Endothelial cell of umbilical vein (primary cell): ENCODE data around the gene VPS41. TPM values are rescaled to one million over a fixed set of nuclear protein-coding genes. Genes with fewer than 3 reads are reported as not detected.

Experiments
- BruUV-seq: library from RNA; stranded (reverse); fragments of 400-500 nt; replicated peaks from 2 replicates; lab custom pipeline; 2021; lab: Mats Ljungman, UMichigan
- CTCF ChIA-PET: fragments of 300-600, 350-600 bp; sonication (Branson Sonifier 250); formaldehyde crosslinking; loops from one replicate; lab custom pipeline; 2021; ENCODE audit warnings: antibody characterized with exemption, inconsistent platforms; lab: Charles Lee
- POLR2A ChIA-PET: fragments of 300-600, 350-600 bp; sonication (Branson Sonifier 250); formaldehyde crosslinking; loops from one replicate; lab custom pipeline; 2021; ENCODE audit warnings: antibody characterized with exemption, inconsistent platforms; lab: Charles Lee
- DNase-seq: peaks from one replicate; pipeline ENCODE4 v3.0.0-alpha.2; 2011; ENCODE audit warnings: low read depth, low spot score
- FAIRE-seq: peaks from 2 replicates; lab custom pipeline; 2011; peaks lifted over from hg19 to GRCh38; lab: Jason Lieb, UNC
- H2AFZ ChIP-seq: 2 replicates; pipeline ENCODE4 v1.6.0; 2012; ENCODE audit warnings: low read depth, low read length, control low read depth, inconsistent platforms
- H3K27ac ChIP-seq: 2 replicates; pipeline ENCODE4 v1.5.1; 2011; ENCODE audit warnings: low read depth, mild to moderate bottlenecking, control low read depth, low read length, moderate library complexity; ENCODE audit not compliant: insufficient read depth
- H3K27me3 ChIP-seq, 2 experiments: 2 replicates each; pipeline versions ENCODE4 v1.6.0 to v1.6.1; 2011; ENCODE audit warnings: low read length in 2 of 2, mixed read lengths in 1 of 2; ENCODE audit not compliant: control insufficient read depth in 2 of 2, insufficient read depth in 2 of 2
- H3K36me3 ChIP-seq, 2 experiments: 2 replicates in 1 of 2; 3 replicates in 1 of 2; pipeline ENCODE4 v1.5.1; 2011; ENCODE audit warnings: low read length in 2 of 2, mild to moderate bottlenecking in 1 of 2, moderate library complexity in 1 of 2; ENCODE audit not compliant: control insufficient read depth in 2 of 2, insufficient read depth in 2 of 2; ENCODE audit errors: extremely low read depth in 1 of 2
- H3K4me1 ChIP-seq: 3 replicates; pipeline ENCODE4 v1.5.1; 2011; ENCODE audit warnings: mild to moderate bottlenecking, low read length; ENCODE audit not compliant: control insufficient read depth, insufficient read depth; ENCODE audit errors: extremely low read depth
- H3K4me2 ChIP-seq: 2 replicates; pipeline ENCODE4 v1.6.1; 2011; ENCODE audit warnings: low read length, control low read depth, mixed read lengths; ENCODE audit not compliant: insufficient read depth
- H3K4me3 ChIP-seq, 3 experiments: fragments of 200-600 bp in 1 of 3; sonication (generic), shearing (Covaris generic) in 1 of 3; replicated peaks in 1 of 3; 2 replicates each; pipeline ENCODE4 v1.5.1; 2011 to 2016; ENCODE audit warnings: control low read depth in 3 of 3, low read length in 3 of 3, mild to moderate bottlenecking in 2 of 3, inconsistent platforms in 1 of 3, low read depth in 1 of 3, moderate library complexity in 1 of 3; ENCODE audit not compliant: insufficient read depth in 1 of 3
- H3K79me2 ChIP-seq: 2 replicates; pipeline ENCODE4 v1.6.0; 2012; ENCODE audit warnings: low read length, inconsistent platforms; ENCODE audit not compliant: control insufficient read depth, insufficient read depth
- H3K9ac ChIP-seq: replicated peaks from 2 replicates; pipeline ENCODE3; 2011; ENCODE audit warnings: low read length, control low read depth; ENCODE audit not compliant: insufficient read depth; ENCODE audit errors: extremely low read depth
- H3K9me1 ChIP-seq: replicated peaks from 3 replicates; pipeline ENCODE4 v1.6.0; 2011; ENCODE audit warnings: mild to moderate bottlenecking, low read length; ENCODE audit not compliant: control insufficient read depth, insufficient read depth; ENCODE audit errors: extremely low read depth
- H3K9me3 ChIP-seq: replicated peaks from 2 replicates; pipeline ENCODE4 v1.5.1; 2012; ENCODE audit warnings: low read length, inconsistent platforms; ENCODE audit not compliant: control insufficient read depth, insufficient read depth
- H4K20me1 ChIP-seq: replicated peaks from 2 replicates; pipeline ENCODE3; 2011; ENCODE audit warnings: mild to moderate bottlenecking, low read length; ENCODE audit not compliant: control insufficient read depth, insufficient read depth; ENCODE audit errors: extremely low read depth
- EZH2 ChIP-seq: IDR thresholded peaks from 2 replicates; pipeline ENCODE4 v1.6.1; 2012; ENCODE audit warnings: borderline replicate concordance, low read depth, mild to moderate bottlenecking, moderate library complexity, low read length, inconsistent platforms; ENCODE audit not compliant: severe bottlenecking
- FOS ChIP-seq: IDR thresholded peaks from 2 replicates; pipeline ENCODE4 v1.6.1; 2011; ENCODE audit warnings: mild to moderate bottlenecking, low read length, moderate library complexity, borderline replicate concordance; ENCODE audit not compliant: insufficient read depth
- GATA2 ChIP-seq: IDR thresholded peaks from 2 replicates; pipeline ENCODE4 v1.7.0; 2011; ENCODE audit warnings: low read depth, mild to moderate bottlenecking, moderate library complexity, mixed read lengths, low read length; ENCODE audit not compliant: insufficient read length, insufficient read depth
- JUN ChIP-seq: IDR thresholded peaks from 2 replicates; pipeline ENCODE4 v1.6.1; 2011; ENCODE audit warnings: borderline replicate concordance, low read depth; ENCODE audit not compliant: insufficient read length, insufficient read depth
- MAX ChIP-seq: IDR thresholded peaks from 2 replicates; pipeline ENCODE4 v1.6.1; 2011; ENCODE audit not compliant: insufficient read depth, insufficient read length
- MYC ChIP-seq: IDR thresholded peaks from one replicate; pipeline ENCODE4 v1.6.1; 2011; ENCODE audit warnings: mild to moderate bottlenecking, low read depth, low read length
- POLR2A ChIP-seq: IDR thresholded peaks from 2 replicates; pipeline ENCODE4 v1.6.1; 2012; ENCODE audit warnings: low read depth, mild to moderate bottlenecking, control low read depth, low read length
- POLR2AphosphoS5 ChIP-seq: IDR thresholded peaks from 2 replicates; pipeline ENCODE4 v1.6.1; 2012; ENCODE audit warnings: low read depth, mild to moderate bottlenecking, control low read depth, low read length, moderate library complexity; ENCODE audit not compliant: insufficient read depth
- dilution Hi-C: fragments of 300-500 bp; cut with MboI; formaldehyde crosslinking; loops from one replicate; pipeline ENCODE4 v1.15.0; 2019; ENCODE audit warnings: low sequenced_read_pairs; ENCODE audit not compliant: extremely low pct_ligation_motif_present
- intact Hi-C: fragments of 100-400 bp; cut with micrococcal nuclease; formaldehyde crosslinking; loops from one replicate; pipeline ENCODE4 v1.10.0; 2022
- polyA plus RNA-seq, 4 experiments: library from polyadenylated mRNA; depleted of rRNA in 3 of 4; stranded (reverse) in 3 of 4; unstranded in 1 of 4; fragments of >200 nt; gene quantifications; 2 replicates each; pipeline versions ENCODE4 v1.2.1 to v1.2.3, GENCODE V29; 2011 to 2012; ENCODE audit warnings: missing spikeins in 1 of 4
- total RNA-seq: library from RNA; stranded (reverse); gene quantifications from 2 replicates; pipeline ENCODE4 v1.2.3, GENCODE V29; 2021
- TF ChIP-seq, protein P1 (sequence below), 2 donors: IDR thresholded peaks; 1 replicate in 1 of 2; 2 replicates in 1 of 2; pipeline ENCODE4 v1.5.1; 2011; ENCODE audit warnings: low read length in 2 of 2, mild to moderate bottlenecking in 2 of 2, moderate library complexity in 2 of 2, control low read depth in 1 of 2, inconsistent platforms in 1 of 2, low read depth in 1 of 2; ENCODE audit not compliant: insufficient read depth in 1 of 2; ENCODE audit errors: extremely low read depth in 1 of 2

The VPS41 gene
- total and polyA plus RNA-seq, 2 donors (not counting 3 experiments of a cell fraction or from before 2014, with no cell fraction given) = 14.3 to 79.8 TPM

DNA sequence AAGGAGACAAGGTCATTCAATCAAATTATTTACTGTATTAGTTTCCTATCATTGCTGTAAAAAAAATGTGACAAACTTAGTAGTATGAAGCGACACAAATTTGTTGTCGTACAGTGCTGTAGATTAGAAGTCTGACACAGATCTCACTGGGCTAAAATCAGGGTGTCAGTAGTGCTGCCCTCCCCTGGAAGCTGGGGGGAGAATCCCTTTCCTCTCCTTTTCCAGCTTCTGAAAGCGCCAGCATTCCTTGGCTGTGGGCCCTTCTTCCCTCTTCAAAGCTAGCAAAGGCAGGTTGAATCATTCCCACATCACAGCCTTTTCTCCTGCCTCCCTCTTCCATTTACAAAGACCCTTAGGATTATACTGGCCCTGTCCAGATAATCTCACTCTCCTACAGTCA is 28.0 kb downstream of the VPS41 start:
- no peaks in the 10 kb centered on the region for H3K9me3 ChIP-seq
- H3K27me3 ChIP-seq = no peaks in the 10 kb centered on the region
- FAIRE-seq (no peak), DNase-seq (no peak)
- no TSS peak for BruUV-seq
- H2AFZ ChIP-seq = no peak overlapping the region
- H3K4me2 ChIP-seq = no peak overlapping the region
- H3K36me3 ChIP-seq = no peaks in the 10 kb centered on the region
- no peak overlapping the region for H3K4me3 ChIP-seq
- intact Hi-C loops = no loop called here
- no peak overlapping the region for H3K27ac ChIP-seq
- ChIA-PET CTCF (interaction anchor here (0.8 to 1.8 kb wide), 2 partner anchors 10 to 11 kb away, joined by 3 to 7 read pairs; no protein-coding TSS in a partner anchor), POLR2A (no interaction called here)
- H3K9me1 ChIP-seq = no peaks in the 10 kb centered on the region
- TF ChIP-seq POLR2AphosphoS5 = no peak
- H3K9ac ChIP-seq = no peak overlapping the region
- H4K20me1 ChIP-seq = no peaks in the 10 kb centered on the region
- peaks cover 7% of the 10 kb centered on the region for H3K4me1 ChIP-seq
- dilution Hi-C loops = no loop called here
- H3K79me2 ChIP-seq = no peaks in the 10 kb centered on the region

DNA sequence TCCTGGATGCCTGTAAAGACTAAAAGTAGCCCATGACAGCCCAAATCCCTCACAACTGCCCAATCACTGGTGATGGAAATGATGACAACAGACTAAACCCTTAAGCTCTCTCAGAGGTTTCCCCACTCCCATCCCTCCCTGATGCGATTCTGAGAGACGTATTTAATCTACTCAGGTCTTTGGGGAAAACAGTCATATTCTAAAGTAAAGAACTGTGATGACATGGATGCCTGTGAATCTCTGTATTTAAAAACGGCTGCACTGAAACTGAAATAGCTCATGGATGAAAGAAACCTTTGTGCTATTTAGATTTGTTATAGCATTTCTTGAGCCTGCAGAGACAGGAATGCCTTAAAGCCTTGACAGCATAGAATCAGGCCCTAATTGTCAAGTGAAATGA is 28.5 kb downstream of the VPS41 start:
- BruUV-seq = no TSS peak
- peaks cover 7% of the 10 kb centered on the region for H3K4me1 ChIP-seq
- DNase-seq = no peak
- no peaks in the 10 kb centered on the region for H3K9me3 ChIP-seq
- no peak overlapping the region for H3K4me2 ChIP-seq
- no peaks in the 10 kb centered on the region for H3K9me1 ChIP-seq
- H3K27ac ChIP-seq = no peak overlapping the region
- CTCF ChIA-PET = interaction anchor here (0.6 to 1.8 kb wide), 3 partner anchors 10 to 40 kb away, joined by 3 to 7 read pairs (median 3); no protein-coding TSS in a partner anchor
- H2AFZ ChIP-seq = no peak overlapping the region
- no peak overlapping the region for H3K4me3 ChIP-seq
- dilution Hi-C loops (no loop called here), intact Hi-C loops (no loop called here)
- no peak overlapping the region for H3K9ac ChIP-seq
- POLR2A ChIA-PET = no interaction called here
- TF ChIP-seq MYC = no peak
- no peak for TF ChIP-seq EZH2
- no peak for TF ChIP-seq JUN
- TF ChIP-seq MAX = no peak
- no peak for TF ChIP-seq POLR2A
- no peak for TF ChIP-seq FOS
- TF ChIP-seq, protein P1, sequence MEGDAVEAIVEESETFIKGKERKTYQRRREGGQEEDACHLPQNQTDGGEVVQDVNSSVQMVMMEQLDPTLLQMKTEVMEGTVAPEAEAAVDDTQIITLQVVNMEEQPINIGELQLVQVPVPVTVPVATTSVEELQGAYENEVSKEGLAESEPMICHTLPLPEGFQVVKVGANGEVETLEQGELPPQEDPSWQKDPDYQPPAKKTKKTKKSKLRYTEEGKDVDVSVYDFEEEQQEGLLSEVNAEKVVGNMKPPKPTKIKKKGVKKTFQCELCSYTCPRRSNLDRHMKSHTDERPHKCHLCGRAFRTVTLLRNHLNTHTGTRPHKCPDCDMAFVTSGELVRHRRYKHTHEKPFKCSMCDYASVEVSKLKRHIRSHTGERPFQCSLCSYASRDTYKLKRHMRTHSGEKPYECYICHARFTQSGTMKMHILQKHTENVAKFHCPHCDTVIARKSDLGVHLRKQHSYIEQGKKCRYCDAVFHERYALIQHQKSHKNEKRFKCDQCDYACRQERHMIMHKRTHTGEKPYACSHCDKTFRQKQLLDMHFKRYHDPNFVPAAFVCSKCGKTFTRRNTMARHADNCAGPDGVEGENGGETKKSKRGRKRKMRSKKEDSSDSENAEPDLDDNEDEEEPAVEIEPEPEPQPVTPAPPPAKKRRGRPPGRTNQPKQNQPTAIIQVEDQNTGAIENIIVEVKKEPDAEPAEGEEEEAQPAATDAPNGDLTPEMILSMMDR (IDR thresholded peaks at IDR 0.05; ENCODE audit: extremely low read depth in 1 of 2, insufficient read depth in 1 of 2, low read depth in 1 of 2, low read length in 2 of 2) = no peak
- TF ChIP-seq GATA2 = no peak
- no peak for TF ChIP-seq POLR2AphosphoS5
- no peaks in the 10 kb centered on the region for H3K36me3 ChIP-seq
- no peaks in the 10 kb centered on the region for H4K20me1 ChIP-seq
- FAIRE-seq = no peak
- H3K27me3 ChIP-seq = no peaks in the 10 kb centered on the region
- H3K79me2 ChIP-seq = no peaks in the 10 kb centered on the region
